Ascending aorta (tissue), 2 donors: ENCODE data around the gene TFPI. TPM values are rescaled to one million over a fixed set of nuclear protein-coding genes. Genes with fewer than 3 reads are reported as not detected.

Source experiments
- DNase-seq, 2 donors: peaks; one replicate each; pipeline ENCODE4 v3.0.0-alpha.2; 2019; ENCODE audit warnings: low spot score in 2 of 2
- H3K27ac ChIP-seq, 2 donors: fragments of 200-600 bp; sonication (generic); one replicate each; pipeline ENCODE4 v1.5.1; 2016 to 2017; ENCODE audit warnings: mild to moderate bottlenecking in 1 of 2
- H3K27me3 ChIP-seq: fragments of 200-600 bp; sonication (generic); one replicate; pipeline ENCODE4 v1.5.1; 2017
- H3K36me3 ChIP-seq, 2 donors: fragments of 200-600 bp; sonication (generic); one replicate each; pipeline ENCODE4 v1.5.1; 2016
- H3K4me1 ChIP-seq, 2 donors: fragments of 200-600 bp; sonication (generic); one replicate each; pipeline ENCODE4 v1.5.1; 2016 to 2017; ENCODE audit warnings: mild to moderate bottlenecking in 1 of 2
- H3K4me3 ChIP-seq, 2 donors: fragments of 200-600 bp; sonication (generic); one replicate each; pipeline ENCODE4 v1.5.1; 2016 to 2017; ENCODE audit warnings: mild to moderate bottlenecking in 1 of 2
- H3K9me3 ChIP-seq, 2 donors: fragments of 200-600 bp; sonication (generic); one replicate each; pipeline ENCODE4 v1.5.1; 2016
- intact Hi-C: fragments of 100-400 bp; cut with DNase I; formaldehyde crosslinking; loops from one replicate; pipeline ENCODE4 v1.15.1; 2023
- total RNA-seq: library from RNA; depleted of rRNA; stranded (reverse); fragments of >200 nt; gene quantifications from one replicate; pipeline ENCODE4 v1.1.0, GENCODE V29; 2016
- TF ChIP-seq, protein P1 (sequence below), 3 experiments: fragments of 200-600 bp in 2 of 3; fragments of 450-650 bp in 1 of 3; sonication (generic) in 2 of 3; IDR thresholded peaks; one replicate each; pipeline ENCODE4 v1.5.1; 2016 to 2019; ENCODE audit warnings: antibody characterized with exemption in 3 of 3, mild to moderate bottlenecking in 1 of 3, moderate library complexity in 1 of 3

TFPI gene
- total RNA-seq, 1 donor from 2014 or later: 85.6 TPM

GRCh38 chr2:187461294-187462261, 92.7 kb downstream of the TFPI start:
- Histone ChIP-seq H3K36me3 (no peaks in the 10 kb centered on the region), H3K9me3 (no peaks in the 10 kb centered on the region), H3K4me3 (peak overlapping the region; percentile 33 to 50), H3K27ac (peak overlapping the region in 1 of 2 donors; percentile 44), H3K4me1 (no peaks in the 10 kb centered on the region), H3K27me3 (no peaks in the 10 kb centered on the region)
- intact Hi-C loops: no loop called here
- TF ChIP-seq, protein P1, sequence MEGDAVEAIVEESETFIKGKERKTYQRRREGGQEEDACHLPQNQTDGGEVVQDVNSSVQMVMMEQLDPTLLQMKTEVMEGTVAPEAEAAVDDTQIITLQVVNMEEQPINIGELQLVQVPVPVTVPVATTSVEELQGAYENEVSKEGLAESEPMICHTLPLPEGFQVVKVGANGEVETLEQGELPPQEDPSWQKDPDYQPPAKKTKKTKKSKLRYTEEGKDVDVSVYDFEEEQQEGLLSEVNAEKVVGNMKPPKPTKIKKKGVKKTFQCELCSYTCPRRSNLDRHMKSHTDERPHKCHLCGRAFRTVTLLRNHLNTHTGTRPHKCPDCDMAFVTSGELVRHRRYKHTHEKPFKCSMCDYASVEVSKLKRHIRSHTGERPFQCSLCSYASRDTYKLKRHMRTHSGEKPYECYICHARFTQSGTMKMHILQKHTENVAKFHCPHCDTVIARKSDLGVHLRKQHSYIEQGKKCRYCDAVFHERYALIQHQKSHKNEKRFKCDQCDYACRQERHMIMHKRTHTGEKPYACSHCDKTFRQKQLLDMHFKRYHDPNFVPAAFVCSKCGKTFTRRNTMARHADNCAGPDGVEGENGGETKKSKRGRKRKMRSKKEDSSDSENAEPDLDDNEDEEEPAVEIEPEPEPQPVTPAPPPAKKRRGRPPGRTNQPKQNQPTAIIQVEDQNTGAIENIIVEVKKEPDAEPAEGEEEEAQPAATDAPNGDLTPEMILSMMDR (IDR thresholded peaks at IDR 0.05): no peak
- no peak for DNase-seq

DNA sequence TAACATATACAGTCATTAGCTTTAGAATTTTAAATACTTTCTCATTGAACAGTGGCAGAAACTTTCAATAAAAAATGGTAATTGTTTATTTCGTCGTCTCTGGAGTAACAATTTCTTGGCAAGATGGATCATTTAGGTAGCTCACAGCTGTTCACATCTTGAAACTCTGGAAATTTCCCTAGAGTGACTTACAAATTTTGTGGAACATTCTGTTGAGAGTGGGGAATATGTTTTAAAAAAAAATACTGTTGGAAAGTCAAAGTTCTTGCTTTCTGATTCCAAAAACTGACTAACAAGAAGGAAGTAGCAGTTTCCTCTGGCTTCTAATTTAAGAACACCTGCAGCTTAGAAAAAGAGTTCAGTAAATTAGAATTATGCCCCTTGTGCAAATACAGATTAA, 95.0 kb downstream of the TFPI start:
- TF ChIP-seq, protein P1 (IDR thresholded peaks at IDR 0.05): no peak
- Histone ChIP-seq H3K4me3 (no peak overlapping the region), H3K27ac (no peak overlapping the region), H3K36me3 (no peaks in the 10 kb centered on the region), H3K9me3 (no peaks in the 10 kb centered on the region), H3K4me1 (no peaks in the 10 kb centered on the region), H3K27me3 (no peaks in the 10 kb centered on the region)
- no peak for DNase-seq
- intact Hi-C loops: no loop called here

- intact Hi-C loops: loop anchor here (1.0 to 2.0 kb wide), 2 partner anchors 154 to 590 kb away; no protein-coding TSS in a partner anchor
- Histone ChIP-seq H3K4me3 (no peak overlapping the region), H3K27ac (no peak overlapping the region), H3K27me3 (no peaks in the 10 kb centered on the region), H3K4me1 (no peaks in the 10 kb centered on the region), H3K36me3 (no peaks in the 10 kb centered on the region), H3K9me3 (no peaks in the 10 kb centered on the region)
- TF ChIP-seq, protein P1 (IDR thresholded peaks at IDR 0.05): peak; percentile 16 to 53 (median 42)
- no peak for DNase-seq
Measured at GRCh38 chr2:187453078-187453641, 101.1 kb downstream of the TFPI start.

GRCh38 chr2:187451510-187451909, 102.7 kb downstream of the TFPI start:
- intact Hi-C loops: no loop called here
- no peak for DNase-seq
- Histone ChIP-seq H3K4me3 (no peak overlapping the region), H3K27me3 (no peaks in the 10 kb centered on the region), H3K27ac (no peak overlapping the region), H3K36me3 (no peaks in the 10 kb centered on the region), H3K9me3 (no peaks in the 10 kb centered on the region), H3K4me1 (no peaks in the 10 kb centered on the region)
- TF ChIP-seq, protein P1 (IDR thresholded peaks at IDR 0.05): no peak

GRCh38 chr2:187447336-187447735, 106.9 kb downstream of the TFPI start:
- TF ChIP-seq, protein P1 (IDR thresholded peaks at IDR 0.05): no peak
- Histone ChIP-seq H3K9me3 (no peaks in the 10 kb centered on the region), H3K4me3 (peak overlapping the region; percentile 25 to 38), H3K27me3 (no peaks in the 10 kb centered on the region), H3K4me1 (no peaks in the 10 kb centered on the region), H3K27ac (peak overlapping the region in 1 of 2 donors; percentile 13), H3K36me3 (no peaks in the 10 kb centered on the region)
- no peak for DNase-seq
- intact Hi-C loops: no loop called here
